Esophagus muscularis mucosa (tissue), 4 donors: ENCODE data around the gene CCAR1. TPM values are rescaled to one million over a fixed set of nuclear protein-coding genes. Genes with fewer than 3 reads are reported as not detected.
"Not testable (repeated sequence)": the region's sequence is repeated elsewhere in the genome, so short reads cannot be mapped to it uniquely, and the experiment has no call there.

Source experiments
- DNase-seq: peaks from one replicate; pipeline ENCODE4 v3.0.0-alpha.2; 2017; ENCODE audit errors: extremely low spot score
- H3K27ac ChIP-seq, 4 donors: fragments of 200-600 bp; sonication (generic); replicated peaks in 1 of 4; 1 replicate in 3 of 4; 2 replicates in 1 of 4; pipeline ENCODE4 v1.5.1; 2016 to 2019; ENCODE audit warnings: mild to moderate bottlenecking in 1 of 4
- H3K27me3 ChIP-seq, 4 donors: fragments of 200-600 bp; sonication (generic); one replicate each; pipeline versions ENCODE4 v1.5.1 to v1.6.0; 2016 to 2019
- H3K36me3 ChIP-seq, 4 donors: fragments of 200-600 bp; sonication (generic); one replicate each; pipeline ENCODE4 v1.5.1; 2016 to 2019
- H3K4me1 ChIP-seq, 4 donors: fragments of 200-600 bp; sonication (generic); one replicate each; pipeline ENCODE4 v1.5.1; 2016 to 2019
- H3K4me3 ChIP-seq, 4 donors: fragments of 200-600 bp; sonication (generic); 1 replicate in 2 of 4; 2 replicates in 2 of 4; pipeline ENCODE4 v1.5.1; 2016 to 2019; ENCODE audit warnings: mild to moderate bottlenecking in 4 of 4, moderate library complexity in 1 of 4
- H3K9me3 ChIP-seq, 4 donors: fragments of 200-600 bp; sonication (generic); 1 replicate in 3 of 4; 2 replicates in 1 of 4; pipeline ENCODE4 v1.5.1; 2016 to 2019
- EP300 ChIP-seq: sonication (generic); formaldehyde crosslinking; IDR thresholded peaks from one replicate; pipeline ENCODE4 v1.6.1; 2017; ENCODE audit warnings: antibody characterized with exemption
- POLR2A ChIP-seq: fragments of 450-650 bp; IDR thresholded peaks from one replicate; pipeline ENCODE4 v1.6.1; 2017; ENCODE audit warnings: antibody characterized with exemption, moderate library complexity, mild to moderate bottlenecking, low read depth
- POLR2AphosphoS5 ChIP-seq, 2 donors: sonication (generic); formaldehyde crosslinking; IDR thresholded peaks; one replicate each; pipeline ENCODE4 v1.6.1; 2017; ENCODE audit warnings: antibody characterized with exemption in 2 of 2
- WGBS: methylation state at CpG from one replicate; pipeline ENCODE4 v1.1.5; 2018; 5-methylcytosine and 5-hydroxymethylcytosine counted together
- intact Hi-C: fragments of 100-400 bp; cut with DNase I; formaldehyde crosslinking; loops from one replicate; pipeline ENCODE4 v1.15.1; 2023
- total RNA-seq, 4 donors: library from RNA; depleted of rRNA; stranded (reverse); fragments of >200 nt; gene quantifications; one replicate each; pipeline versions ENCODE4 v1.1.0 to v1.2.1, GENCODE V29; 2016
- TF ChIP-seq, protein P1 (sequence below), 3 experiments: fragments of 200-600 bp in 2 of 3; fragments of 450-650 bp in 1 of 3; sonication (generic) in 2 of 3; IDR thresholded peaks; one replicate each; pipeline ENCODE4 v1.5.1; 2017 to 2019; ENCODE audit warnings: antibody characterized with exemption in 3 of 3, mild to moderate bottlenecking in 2 of 3, moderate library complexity in 1 of 3

Gene CCAR1
- total RNA-seq, 4 donors from 2014 or later = 28.5 to 44.4 (median 35.5) TPM

DNA sequence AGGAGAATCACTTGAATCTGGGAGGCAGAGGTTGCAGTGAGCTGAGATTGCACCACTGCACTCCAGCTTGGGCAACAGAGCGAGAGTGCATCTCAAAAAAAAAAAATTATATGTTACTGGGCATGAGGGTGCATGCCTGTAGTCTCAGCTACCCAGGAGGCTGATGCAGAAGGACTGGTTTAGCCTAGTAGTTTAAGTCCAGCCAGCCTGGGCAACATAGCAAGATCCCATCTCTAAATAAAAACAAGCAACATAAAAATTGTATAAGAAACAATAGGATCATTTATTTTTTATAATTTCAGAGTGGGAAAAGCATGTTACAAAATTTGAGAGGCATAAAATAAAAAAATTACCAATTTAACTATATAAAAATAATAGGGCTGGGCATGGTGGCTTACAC, 15.5 kb upstream of the CCAR1 start:
- 93% methylated on average over 1 of the region's 1 CpG for WGBS
- Histone ChIP-seq H3K27me3 (no peaks in the 10 kb centered on the region), H3K36me3 (no peaks in the 10 kb centered on the region), H3K27ac (no peak overlapping the region), H3K9me3 (no peaks in the 10 kb centered on the region), H3K4me1 (no peaks in the 10 kb centered on the region), H3K4me3 (no peak overlapping the region)
- no peak for DNase-seq
- intact Hi-C loops = no loop called here
- no peak for TF ChIP-seq EP300
- TF ChIP-seq, protein P1, sequence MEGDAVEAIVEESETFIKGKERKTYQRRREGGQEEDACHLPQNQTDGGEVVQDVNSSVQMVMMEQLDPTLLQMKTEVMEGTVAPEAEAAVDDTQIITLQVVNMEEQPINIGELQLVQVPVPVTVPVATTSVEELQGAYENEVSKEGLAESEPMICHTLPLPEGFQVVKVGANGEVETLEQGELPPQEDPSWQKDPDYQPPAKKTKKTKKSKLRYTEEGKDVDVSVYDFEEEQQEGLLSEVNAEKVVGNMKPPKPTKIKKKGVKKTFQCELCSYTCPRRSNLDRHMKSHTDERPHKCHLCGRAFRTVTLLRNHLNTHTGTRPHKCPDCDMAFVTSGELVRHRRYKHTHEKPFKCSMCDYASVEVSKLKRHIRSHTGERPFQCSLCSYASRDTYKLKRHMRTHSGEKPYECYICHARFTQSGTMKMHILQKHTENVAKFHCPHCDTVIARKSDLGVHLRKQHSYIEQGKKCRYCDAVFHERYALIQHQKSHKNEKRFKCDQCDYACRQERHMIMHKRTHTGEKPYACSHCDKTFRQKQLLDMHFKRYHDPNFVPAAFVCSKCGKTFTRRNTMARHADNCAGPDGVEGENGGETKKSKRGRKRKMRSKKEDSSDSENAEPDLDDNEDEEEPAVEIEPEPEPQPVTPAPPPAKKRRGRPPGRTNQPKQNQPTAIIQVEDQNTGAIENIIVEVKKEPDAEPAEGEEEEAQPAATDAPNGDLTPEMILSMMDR (IDR thresholded peaks at IDR 0.05) = no peak
- TF ChIP-seq POLR2AphosphoS5 (IDR thresholded peaks at IDR 0.05) = no peak

DNA sequence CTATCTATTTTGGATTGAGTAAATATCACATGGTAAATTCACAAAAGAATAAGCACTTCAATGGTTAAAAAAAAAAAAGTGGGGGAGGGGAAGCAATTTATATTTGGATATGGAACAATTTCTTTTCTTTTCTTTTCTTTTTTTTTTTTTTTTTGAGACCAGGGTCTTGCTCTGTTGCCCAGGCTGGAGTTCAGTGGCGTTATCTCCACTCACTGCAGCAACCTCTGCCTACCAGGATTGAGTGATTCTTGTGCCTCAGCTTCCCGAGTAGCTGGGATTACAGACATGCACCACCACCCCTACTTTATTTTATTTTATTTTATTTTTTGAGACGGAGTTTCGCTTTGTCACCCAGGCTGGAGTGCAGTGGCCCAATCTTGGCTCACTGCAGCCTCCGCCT, 12.1 kb upstream of the CCAR1 start:
- H3K36me3 ChIP-seq, H3K27me3 ChIP-seq, H3K27ac ChIP-seq, H3K9me3 ChIP-seq, DNase-seq, intact Hi-C loops, H3K4me3 ChIP-seq, H3K4me1 ChIP-seq: not testable (repeated sequence)
- WGBS = 91% methylated on average over 5 of the region's 5 CpGs

DNA sequence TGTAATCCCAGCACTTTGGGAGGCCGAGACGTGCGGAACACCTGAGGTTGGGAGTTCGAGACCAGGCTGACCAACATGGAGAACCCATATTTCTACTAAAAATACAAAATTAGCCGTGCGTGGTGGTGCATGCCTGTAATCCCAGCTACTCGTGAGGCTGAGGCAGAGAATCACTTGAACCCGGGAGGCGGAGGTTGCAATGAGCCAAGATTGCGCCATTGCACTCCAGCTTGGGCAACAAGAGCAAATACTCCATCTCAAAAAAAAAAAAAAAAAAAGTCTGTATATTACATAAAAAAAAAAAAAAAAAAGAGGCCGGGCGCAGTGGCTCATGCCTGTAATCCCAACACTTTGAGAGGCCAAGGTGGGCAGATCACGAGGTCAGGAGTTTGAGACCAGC, 8.0 kb upstream of the CCAR1 start:
- DNase-seq, H3K9me3 ChIP-seq, H3K27ac ChIP-seq, intact Hi-C loops, H3K36me3 ChIP-seq, H3K4me3 ChIP-seq, H3K27me3 ChIP-seq, H3K4me1 ChIP-seq: not testable (repeated sequence)
- WGBS = 91% methylated on average over 13 of the region's 13 CpGs

DNA sequence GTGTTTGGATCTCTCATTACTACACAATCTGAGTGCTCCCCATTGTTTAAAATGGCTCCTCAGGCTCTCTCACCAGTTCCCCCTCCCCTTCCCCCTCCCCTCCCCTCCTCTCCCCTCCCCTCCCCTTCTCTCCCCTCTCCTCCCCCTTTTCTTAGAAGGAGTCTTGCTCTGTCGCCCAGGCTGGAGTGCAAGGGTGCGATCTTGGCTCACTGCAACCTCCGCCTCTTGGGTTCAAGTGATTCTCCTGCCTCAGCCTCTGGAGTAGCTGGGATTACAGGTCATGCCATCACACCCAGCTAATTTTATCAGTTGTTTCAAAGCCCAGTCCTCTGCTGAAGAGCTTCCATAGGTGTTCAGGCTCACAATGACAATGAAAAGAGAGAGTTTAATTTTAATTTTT, 3.6 kb upstream of the CCAR1 start:
- peaks cover 2 to 10% (median 7%) of the 10 kb centered on the region in 4 donors for H3K4me1 ChIP-seq
- no peaks in the 10 kb centered on the region for H3K9me3 ChIP-seq
- 82% methylated on average over 3 of the region's 3 CpGs for WGBS
- no peaks in the 10 kb centered on the region for H3K36me3 ChIP-seq
- TF ChIP-seq POLR2AphosphoS5 (IDR thresholded peaks at IDR 0.05) = no peak
- TF ChIP-seq POLR2A = no peak
- no peak for TF ChIP-seq EP300
- TF ChIP-seq, protein P1 (IDR thresholded peaks at IDR 0.05) = no peak
- H3K27me3 ChIP-seq = no peaks in the 10 kb centered on the region
- H3K4me3 ChIP-seq = no peak overlapping the region
- no peak for DNase-seq
- intact Hi-C loops = no loop called here
- no peak overlapping the region for H3K27ac ChIP-seq

DNA sequence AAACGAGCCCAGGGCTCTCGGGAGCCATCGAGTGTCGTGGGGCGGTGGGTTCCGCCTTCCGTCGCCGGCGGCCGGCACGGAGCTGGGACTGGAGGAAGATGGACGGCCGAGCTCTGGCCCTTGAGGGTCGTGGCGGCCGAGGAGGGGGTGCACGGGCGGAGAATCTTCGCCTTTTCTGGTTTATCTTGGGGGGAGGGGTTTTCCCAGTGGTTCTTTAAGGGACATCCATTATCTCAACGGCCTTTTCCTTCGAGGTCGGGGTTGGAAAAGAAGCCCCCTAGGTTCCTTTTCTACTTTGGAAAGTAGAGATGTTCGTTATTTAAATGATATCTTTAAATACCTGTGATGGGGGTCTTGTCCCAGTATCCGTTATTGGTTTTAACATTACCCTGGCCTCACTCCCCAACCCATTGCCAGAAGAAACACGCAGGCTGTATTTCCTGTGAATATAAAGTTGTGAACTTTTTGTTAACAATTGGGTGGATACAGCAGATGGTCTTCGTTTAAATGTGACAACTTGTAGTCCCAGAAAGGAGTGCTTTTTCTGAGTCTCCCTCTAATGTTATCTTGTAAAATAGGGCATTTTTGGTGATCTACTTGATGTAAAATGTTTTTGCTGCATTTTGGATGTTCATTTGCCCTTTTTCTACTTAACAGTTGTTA, 765 bp downstream of the CCAR1 start:
- WGBS = under 1% methylated on average over 8 of the region's 27 CpGs
- peaks cover 4 to 38% (median 28%) of the 10 kb centered on the region in 4 donors for H3K36me3 ChIP-seq
- peaks cover 6 to 18% (median 15%) of the 10 kb centered on the region in 4 donors for H3K4me1 ChIP-seq
- no peaks in the 10 kb centered on the region for H3K27me3 ChIP-seq
- no peak for DNase-seq
- H3K9me3 ChIP-seq = no peaks in the 10 kb centered on the region
- H3K4me3 ChIP-seq = peak overlapping the region; percentile 85 to 100 (median 94)
- TF ChIP-seq EP300 (no peak), POLR2AphosphoS5 (IDR thresholded peaks at IDR 0.05) (no peak), POLR2A (no peak)
- TF ChIP-seq, protein P1 (IDR thresholded peaks at IDR 0.05) = no peak
- intact Hi-C loops = loop anchor here (2.0 to 5.0 kb wide), 2 partner anchors 170 to 195 kb away; partner anchors contain the start of gene SLC25A16
- peak overlapping the region; percentile 86 to 97 (median 92) for H3K27ac ChIP-seq

DNA sequence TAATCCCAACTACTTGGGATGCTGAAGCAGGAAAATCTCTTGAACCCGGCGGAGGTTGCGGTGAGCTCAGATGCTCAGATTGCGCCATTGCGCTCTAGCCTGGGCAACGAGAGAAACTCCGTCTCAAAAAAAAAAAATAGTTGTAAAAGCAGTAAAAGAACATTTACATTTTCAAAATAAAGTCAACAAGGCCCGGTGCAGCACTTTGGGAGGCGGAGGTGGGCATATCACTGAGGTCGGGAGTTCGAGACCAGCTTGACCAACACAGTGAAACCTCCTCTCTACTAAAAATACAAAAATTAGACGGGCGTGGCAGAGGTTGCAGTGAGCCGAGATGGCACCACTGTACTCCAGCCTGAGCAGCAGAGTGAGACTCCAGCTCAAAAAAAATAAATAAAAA, 4.0 kb downstream of the CCAR1 start:
- 96% methylated on average over 14 of the region's 14 CpGs for WGBS
- H3K36me3 ChIP-seq = peaks cover 17 to 70% (median 52%) of the 10 kb centered on the region in 4 donors
- no peak for DNase-seq
- no peak overlapping the region for H3K4me3 ChIP-seq
- TF ChIP-seq POLR2A (no peak), EP300 (no peak), POLR2AphosphoS5 (IDR thresholded peaks at IDR 0.05) (no peak)
- TF ChIP-seq, protein P1 (IDR thresholded peaks at IDR 0.05) = no peak
- H3K27ac ChIP-seq = no peak overlapping the region
- peaks cover 6 to 18% (median 16%) of the 10 kb centered on the region in 4 donors for H3K4me1 ChIP-seq
- no peaks in the 10 kb centered on the region for H3K27me3 ChIP-seq
- no peaks in the 10 kb centered on the region for H3K9me3 ChIP-seq
- intact Hi-C loops = no loop called here
